GM19395 (cell line): ENCODE data around the gene DHDH.

Experiments used
- ATAC-seq: cut with Tn5 transposase; IDR thresholded peaks from one replicate; pipeline ENCODE4 v1.9.1; 2021; ENCODE audit warnings: mild to moderate bottlenecking, moderate library complexity; ENCODE audit not compliant: unreplicated experiment

The DHDH gene

DNA sequence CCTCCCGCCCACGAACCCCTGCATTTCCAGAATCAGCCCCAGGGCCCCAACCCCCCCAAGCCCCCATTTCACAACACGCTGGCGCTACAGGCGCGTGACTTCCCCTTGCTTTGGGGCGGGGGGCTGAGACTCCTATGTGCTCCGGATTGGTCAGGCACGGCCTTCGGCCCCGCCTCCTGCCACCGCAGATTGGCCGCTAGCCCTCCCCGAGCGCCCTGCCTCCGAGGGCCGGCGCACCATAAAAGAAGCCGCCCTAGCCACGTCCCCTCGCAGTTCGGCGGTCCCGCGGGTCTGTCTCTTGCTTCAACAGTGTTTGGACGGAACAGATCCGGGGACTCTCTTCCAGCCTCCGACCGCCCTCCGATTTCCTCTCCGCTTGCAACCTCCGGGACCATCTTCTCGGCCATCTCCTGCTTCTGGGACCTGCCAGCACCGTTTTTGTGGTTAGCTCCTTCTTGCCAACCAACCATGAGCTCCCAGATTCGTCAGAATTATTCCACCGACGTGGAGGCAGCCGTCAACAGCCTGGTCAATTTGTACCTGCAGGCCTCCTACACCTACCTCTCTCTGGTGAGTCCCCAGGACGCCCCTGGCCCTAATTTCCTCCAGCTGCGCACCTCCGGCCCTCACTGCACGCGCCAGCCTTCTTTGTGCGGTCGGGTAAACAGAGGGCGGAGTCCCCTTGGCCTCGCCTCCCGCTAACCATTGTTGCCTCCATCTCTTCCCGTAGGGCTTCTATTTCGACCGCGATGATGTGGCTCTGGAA, 31.7 kb downstream of the DHDH start, which contains the start of gene FTL:
Gene FTL, plus strand, starts transcription at position 270 of the 766 bp plus-strand sequence. Its CDS starts 199 bp downstream, at position 469.
- ATAC-seq: peak; percentile 45

GRCh38 chr19:48965806-48966540, 32.5 kb downstream of the DHDH start:
- peak; percentile 36 for ATAC-seq

DNA sequence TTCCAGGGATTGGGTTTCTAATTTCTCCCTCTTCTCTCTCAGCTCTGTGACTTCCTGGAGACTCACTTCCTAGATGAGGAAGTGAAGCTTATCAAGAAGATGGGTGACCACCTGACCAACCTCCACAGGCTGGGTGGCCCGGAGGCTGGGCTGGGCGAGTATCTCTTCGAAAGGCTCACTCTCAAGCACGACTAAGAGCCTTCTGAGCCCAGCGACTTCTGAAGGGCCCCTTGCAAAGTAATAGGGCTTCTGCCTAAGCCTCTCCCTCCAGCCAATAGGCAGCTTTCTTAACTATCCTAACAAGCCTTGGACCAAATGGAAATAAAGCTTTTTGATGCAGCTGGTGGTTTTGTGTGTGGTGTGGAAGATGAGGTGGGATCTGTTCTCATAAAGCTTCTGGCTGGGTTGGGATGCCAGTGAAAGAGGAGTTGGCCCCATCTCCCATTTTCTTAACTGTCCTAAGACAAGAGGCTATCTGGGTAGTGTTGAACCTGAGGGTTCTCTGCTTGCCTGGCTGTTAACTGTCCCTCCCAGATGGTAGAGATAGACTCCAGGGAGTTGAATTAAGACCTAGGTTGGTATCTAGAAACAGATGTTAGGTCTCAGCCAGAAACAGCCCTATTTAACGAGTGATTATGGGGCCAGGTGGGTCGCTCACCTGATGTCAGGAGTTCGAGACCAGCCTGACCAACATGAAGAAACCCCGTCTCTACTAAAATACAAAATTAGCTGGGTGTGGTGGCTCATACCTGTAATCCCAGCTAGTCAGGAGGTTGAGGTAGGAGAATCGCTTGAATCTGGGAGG, 33.2 kb downstream of the DHDH start:
- ATAC-seq: no peak

DNA sequence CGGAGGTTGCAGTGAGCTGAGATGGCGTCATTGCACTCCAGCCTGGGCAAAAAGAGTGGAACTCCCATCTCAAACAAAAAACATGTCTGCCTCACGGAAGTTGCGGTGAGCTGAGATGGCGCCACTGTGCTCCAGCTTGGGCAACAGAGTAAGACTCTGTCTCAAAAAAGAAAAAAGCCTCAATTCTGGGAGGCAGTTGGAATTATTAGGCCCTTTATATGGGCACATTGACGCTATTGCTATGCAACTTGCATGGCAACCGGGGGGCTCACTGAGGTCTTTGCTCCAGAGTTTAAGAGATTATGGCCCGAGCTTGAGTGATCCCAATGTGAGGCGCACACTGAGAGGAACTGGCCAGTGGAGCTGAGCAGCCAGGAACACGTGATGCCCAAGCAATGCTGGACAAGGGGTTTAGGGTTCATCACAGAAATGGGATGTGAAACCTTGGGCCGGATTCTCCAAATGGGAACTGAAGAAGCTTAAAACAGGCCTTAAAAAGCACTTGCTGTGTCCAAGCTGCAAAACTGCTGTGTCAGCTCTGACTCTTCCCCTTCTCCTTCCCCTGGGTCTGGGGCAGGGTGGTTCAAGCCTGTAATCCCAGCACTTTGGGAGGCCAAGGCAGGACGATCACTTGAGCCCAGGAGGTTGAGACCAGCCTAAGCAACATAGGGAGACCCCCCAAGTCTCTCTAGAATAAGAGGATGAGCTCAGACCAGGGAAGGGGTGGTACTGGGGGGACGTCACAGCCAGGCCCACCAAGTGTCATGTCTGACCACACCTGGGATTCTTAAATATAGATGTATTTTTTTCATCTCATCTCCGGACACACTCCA, 34.1 kb downstream of the DHDH start:
- ATAC-seq: no peak

DNA sequence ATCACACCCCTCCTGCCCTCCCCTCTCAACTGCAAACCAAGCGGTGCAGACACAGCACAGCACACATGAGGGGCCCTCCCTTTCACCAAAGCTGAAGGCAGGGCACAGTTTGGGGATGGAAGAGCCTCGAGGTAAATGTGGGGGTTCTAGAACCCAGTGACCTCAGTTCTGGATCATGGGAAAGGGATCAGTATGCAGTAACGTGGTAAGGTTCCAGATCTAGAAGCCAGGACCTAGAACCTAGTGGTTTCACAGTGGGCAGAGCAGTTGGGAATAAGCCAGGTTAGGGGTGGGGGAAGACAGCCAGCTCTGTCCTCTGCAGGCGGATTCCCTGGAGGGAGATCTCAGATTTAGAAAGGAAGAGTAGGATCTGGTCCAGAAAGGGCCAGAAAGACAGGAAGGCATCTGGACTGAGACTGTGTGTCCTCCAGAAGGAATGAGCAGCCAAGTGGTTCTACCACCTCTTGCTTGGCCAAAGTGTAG, 34.7 kb downstream of the DHDH start:
- ATAC-seq: no peak

DNA sequence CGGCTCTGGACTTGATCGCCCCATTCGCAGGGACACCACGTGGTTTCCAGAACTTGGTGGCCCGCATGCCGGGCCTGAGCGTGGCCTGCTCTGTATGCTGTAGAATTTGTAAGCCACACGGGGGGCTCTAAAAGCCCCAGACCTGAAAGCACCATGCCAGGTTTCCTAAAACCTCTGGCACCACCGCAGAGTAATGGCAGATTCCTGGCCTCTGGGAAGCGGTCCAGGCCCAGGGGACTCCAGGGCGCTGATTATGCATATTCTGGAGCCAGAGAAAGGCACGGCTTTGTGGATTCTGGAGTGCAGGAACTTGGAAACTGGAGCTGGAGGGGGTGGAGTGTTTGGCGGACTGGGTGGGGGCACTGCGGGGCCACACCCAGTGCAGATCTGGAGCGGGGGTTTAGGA, 35.3 kb downstream of the DHDH start:
- ATAC-seq: no peak

DNA sequence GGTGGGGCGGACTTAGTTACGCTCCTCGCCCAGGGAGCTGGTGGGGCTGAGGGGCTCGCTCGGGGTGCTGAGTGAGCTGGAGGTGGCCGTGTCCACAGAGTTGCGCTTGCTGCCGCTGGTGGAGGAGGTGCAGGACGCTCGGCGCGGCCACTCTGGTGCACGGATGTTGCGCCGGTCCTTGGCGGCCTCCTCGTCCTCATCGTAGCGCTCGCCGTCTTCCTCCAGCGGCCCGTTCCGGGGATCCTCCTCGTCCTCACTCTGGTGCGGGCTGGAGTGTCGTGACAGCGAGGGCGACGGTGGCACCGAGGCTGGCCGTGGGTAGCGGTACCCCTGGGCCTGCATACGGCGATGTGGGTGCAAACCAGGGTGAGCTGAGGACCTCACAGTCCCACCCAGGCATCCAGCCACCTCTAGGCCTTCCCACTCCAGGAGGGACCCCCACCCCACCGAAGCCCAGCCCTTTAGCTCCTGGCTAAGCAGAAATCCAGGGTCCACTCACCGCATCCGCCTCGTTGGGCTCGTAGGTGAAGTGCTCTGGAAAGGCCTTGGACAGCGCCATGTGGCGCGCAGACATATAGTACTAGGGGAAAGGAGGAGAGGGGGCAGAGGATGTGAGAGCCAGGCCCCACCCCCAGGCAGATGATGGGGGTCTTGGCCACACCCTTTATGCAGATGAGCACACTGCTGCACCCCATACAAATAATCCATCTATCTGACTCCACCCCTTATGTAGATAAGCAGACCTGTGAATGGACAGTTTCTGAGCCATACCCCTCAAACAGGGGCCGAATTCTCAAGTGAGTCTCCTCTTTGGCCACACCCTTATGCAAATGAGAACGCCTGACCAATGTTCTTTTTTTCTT, 36.0 kb downstream of the DHDH start:
- no peak for ATAC-seq

DNA sequence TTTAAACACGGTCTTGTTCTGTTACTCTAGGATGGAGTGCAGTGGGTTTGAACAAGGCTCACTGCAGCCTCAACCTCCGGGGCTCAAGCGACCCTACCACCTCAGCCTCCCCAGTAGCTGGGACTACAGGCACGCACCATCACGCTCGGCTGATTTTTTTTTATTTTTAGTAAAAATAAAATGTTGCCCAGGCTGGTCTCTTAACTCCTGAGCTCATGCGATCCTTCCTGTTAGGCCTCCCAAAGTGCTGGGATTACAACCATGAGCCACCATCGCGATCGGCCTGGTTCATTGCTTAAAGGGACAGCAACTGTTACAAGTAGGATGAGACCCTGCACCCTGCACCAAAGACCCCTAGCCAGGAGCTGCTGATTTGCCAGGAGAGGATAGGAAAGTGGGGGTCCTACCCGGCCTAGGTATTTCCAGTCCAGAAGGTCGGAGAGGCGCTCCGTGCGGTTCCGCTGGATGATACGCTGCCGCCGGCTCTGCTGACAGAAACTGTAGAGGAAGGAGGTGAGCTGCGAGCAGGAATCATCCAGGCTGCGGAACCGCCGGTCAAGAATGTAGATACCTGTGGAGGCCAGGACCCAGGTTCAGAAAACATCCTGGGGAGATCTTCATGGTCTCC, 36.8 kb downstream of the DHDH start:
- ATAC-seq: no peak

DNA sequence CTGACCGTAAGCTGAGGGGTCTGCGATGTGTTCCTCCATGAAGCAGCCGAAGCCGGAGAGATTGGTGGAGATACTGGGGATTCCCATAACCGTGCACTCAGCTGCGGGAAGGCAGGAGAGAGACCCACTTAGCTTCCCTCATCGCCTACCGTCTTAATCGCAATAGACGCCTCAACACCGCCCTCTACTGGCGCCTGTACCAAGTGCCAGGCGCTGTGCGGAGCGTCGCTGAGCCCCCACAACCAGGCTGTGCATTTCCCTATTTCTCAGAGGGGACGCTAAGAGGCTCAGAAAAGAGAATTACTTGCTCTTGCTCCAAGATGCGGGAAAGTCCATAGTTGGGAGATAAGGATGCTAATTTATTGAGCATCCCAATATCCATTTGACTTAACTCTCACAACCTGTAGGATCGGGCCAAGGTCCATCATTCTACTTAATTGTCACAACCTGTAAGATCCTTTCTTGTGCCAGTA, 37.5 kb downstream of the DHDH start:
- ATAC-seq: no peak

- no peak for ATAC-seq
Measured at GRCh38 chr19:48975947-48976847, 42.7 kb downstream of the DHDH start.

DNA sequence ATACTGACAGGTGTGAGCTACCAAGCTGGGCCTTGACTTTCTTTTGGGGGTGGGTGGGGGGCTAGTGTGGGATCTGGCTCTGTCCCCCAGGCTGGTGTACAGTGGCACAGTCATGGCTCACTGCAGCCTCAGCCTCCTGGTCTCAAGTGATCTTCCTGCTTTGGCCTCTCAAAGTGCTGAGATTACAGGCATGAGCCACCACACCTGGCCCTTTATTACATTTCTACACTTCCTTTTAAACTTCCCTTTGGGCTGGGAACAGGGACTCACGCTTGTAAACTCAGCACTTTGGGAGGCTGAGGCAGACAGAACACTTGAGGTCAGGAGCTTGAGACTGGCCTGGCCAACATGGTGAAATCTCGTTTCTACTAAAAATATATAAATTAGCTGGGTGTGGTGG, 43.6 kb downstream of the DHDH start:
- no peak for ATAC-seq

GRCh38 chr19:48982280-48982679, 48.8 kb downstream of the DHDH start:
- no peak for ATAC-seq

GRCh38 chr19:48985711-48986110, 52.2 kb downstream of the DHDH start:
- no peak for ATAC-seq

DNA sequence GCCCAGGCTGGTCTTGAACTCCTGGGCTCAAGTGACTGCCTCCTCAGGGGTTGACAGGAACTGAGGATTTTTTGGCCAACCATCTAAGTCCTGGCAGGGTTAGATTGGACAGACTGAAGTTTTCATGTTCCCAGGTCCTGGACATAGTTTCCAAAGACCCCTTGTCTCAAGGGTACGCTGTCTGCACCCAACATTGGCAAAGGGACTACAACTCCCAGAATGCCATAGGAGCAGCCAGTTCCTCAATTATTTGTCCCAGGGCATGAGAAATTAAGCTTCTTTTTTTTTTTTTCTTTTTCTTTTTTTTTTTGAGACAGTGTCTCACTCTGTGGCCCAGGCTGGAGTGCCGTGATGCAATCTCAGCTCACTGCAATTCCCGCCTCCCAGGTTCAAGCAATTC, 52.7 kb downstream of the DHDH start:
- no peak for ATAC-seq

DNA sequence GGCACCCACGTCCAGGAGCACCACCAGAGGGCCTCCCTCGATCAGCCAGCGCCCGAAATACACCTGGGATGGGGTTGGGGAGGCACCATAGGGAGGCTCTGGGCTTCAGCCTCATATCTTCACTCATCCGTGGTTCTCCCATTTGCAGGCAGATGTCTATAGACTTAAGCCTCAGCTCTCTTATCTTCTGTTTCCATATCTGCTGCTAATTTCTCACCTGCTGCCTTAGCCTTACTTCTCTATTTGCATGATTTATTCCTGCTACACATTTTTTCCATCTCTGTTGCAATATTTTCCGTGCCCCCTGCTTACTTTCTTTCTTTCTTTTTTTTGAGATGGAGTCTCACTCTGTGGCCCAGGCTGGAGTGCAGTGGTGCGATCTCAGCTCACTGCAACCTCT, 53.8 kb downstream of the DHDH start:
- ATAC-seq: no peak

- ATAC-seq: no peak
Measured at GRCh38 chr19:48988286-48988685, 54.8 kb downstream of the DHDH start.

GRCh38 chr19:48988860-48989259, 55.4 kb downstream of the DHDH start:
- no peak for ATAC-seq
